ENCODE results near the gene NCOA1.
A peak's percentile ranks its signal among the peaks of the same experiment; 100 is the strongest.

The NCOA1 gene

GRCh38 chr2:24505534-24506275 lies 14.7 kb downstream of the NCOA1 start:
- H4K20me1 ChIP-seq (ENCODE audit: insufficient read depth, low read length) = no peaks in the 10 kb centered on the region
- no peak for TF ChIP-seq EZH2 (IDR thresholded peaks at IDR 0.05; ENCODE audit: borderline replicate concordance, low read length)
- TF ChIP-seq, protein P1, sequence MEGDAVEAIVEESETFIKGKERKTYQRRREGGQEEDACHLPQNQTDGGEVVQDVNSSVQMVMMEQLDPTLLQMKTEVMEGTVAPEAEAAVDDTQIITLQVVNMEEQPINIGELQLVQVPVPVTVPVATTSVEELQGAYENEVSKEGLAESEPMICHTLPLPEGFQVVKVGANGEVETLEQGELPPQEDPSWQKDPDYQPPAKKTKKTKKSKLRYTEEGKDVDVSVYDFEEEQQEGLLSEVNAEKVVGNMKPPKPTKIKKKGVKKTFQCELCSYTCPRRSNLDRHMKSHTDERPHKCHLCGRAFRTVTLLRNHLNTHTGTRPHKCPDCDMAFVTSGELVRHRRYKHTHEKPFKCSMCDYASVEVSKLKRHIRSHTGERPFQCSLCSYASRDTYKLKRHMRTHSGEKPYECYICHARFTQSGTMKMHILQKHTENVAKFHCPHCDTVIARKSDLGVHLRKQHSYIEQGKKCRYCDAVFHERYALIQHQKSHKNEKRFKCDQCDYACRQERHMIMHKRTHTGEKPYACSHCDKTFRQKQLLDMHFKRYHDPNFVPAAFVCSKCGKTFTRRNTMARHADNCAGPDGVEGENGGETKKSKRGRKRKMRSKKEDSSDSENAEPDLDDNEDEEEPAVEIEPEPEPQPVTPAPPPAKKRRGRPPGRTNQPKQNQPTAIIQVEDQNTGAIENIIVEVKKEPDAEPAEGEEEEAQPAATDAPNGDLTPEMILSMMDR (IDR thresholded peaks at IDR 0.05; ENCODE audit: low read length) = no peak
- no peaks in the 10 kb centered on the region for H3K9me3 ChIP-seq (ENCODE audit: low read length)
- H3K27me3 ChIP-seq (ENCODE audit: insufficient read depth, low read length) = no peaks in the 10 kb centered on the region
- no peaks in the 10 kb centered on the region for H3K36me3 ChIP-seq (ENCODE audit: insufficient read depth, low read length)
- H2AFZ ChIP-seq (ENCODE audit: low read length) = no peak overlapping the region
- H3K4me3 ChIP-seq (ENCODE audit: low read depth, low read length, poor library complexity, severe bottlenecking) = no peak overlapping the region
- peaks cover 11% of the 10 kb centered on the region for H3K4me1 ChIP-seq (ENCODE audit: insufficient read depth, low read length, severe bottlenecking)
- no peak overlapping the region for H3K9ac ChIP-seq (ENCODE audit: low read length)
- no peaks in the 10 kb centered on the region for H3K9me2 ChIP-seq (ENCODE audit: low read depth, low read length)
- no peaks in the 10 kb centered on the region for H3F3A ChIP-seq (ENCODE audit: insufficient read depth, low read length)
- no peak overlapping the region for H3K4me2 ChIP-seq (ENCODE audit: low read length)
- H3K27ac ChIP-seq (ENCODE audit: low read depth, low read length, poor library complexity, severe bottlenecking) = no peak overlapping the region
- peaks cover 40% of the 10 kb centered on the region for H3K79me2 ChIP-seq (ENCODE audit: insufficient read depth, low read length)

- H3K36me3 ChIP-seq (ENCODE audit: insufficient read depth, low read length) = no peaks in the 10 kb centered on the region
- H3K27ac ChIP-seq (ENCODE audit: low read depth, low read length, poor library complexity, severe bottlenecking) = no peak overlapping the region
- no peaks in the 10 kb centered on the region for H3K9me3 ChIP-seq (ENCODE audit: low read length)
- H3K79me2 ChIP-seq (ENCODE audit: insufficient read depth, low read length) = peaks cover 35% of the 10 kb centered on the region
- H3K4me3 ChIP-seq (ENCODE audit: low read depth, low read length, poor library complexity, severe bottlenecking) = no peak overlapping the region
- no peak overlapping the region for H3K9ac ChIP-seq (ENCODE audit: low read length)
- H3K27me3 ChIP-seq (ENCODE audit: insufficient read depth, low read length) = no peaks in the 10 kb centered on the region
- no peaks in the 10 kb centered on the region for H4K20me1 ChIP-seq (ENCODE audit: insufficient read depth, low read length)
- H3K9me2 ChIP-seq (ENCODE audit: low read depth, low read length) = no peaks in the 10 kb centered on the region
- H2AFZ ChIP-seq (ENCODE audit: low read length) = no peak overlapping the region
- peaks cover 20% of the 10 kb centered on the region for H3K4me1 ChIP-seq (ENCODE audit: insufficient read depth, low read length, severe bottlenecking)
- TF ChIP-seq EZH2 (IDR thresholded peaks at IDR 0.05; ENCODE audit: borderline replicate concordance, low read length) = no peak
- TF ChIP-seq, protein P1 (IDR thresholded peaks at IDR 0.05; ENCODE audit: low read length) = no peak
- H3K4me2 ChIP-seq (ENCODE audit: low read length) = no peak overlapping the region
- no peaks in the 10 kb centered on the region for H3F3A ChIP-seq (ENCODE audit: insufficient read depth, low read length)
Measured at GRCh38 chr2:24507549-24507948, 16.5 kb downstream of the NCOA1 start.

- TF ChIP-seq EZH2 (IDR thresholded peaks at IDR 0.05; ENCODE audit: borderline replicate concordance, low read length) = no peak
- TF ChIP-seq, protein P1 (IDR thresholded peaks at IDR 0.05; ENCODE audit: low read length) = no peak
- H3K4me3 ChIP-seq (ENCODE audit: low read depth, low read length, poor library complexity, severe bottlenecking) = no peak overlapping the region
- no peaks in the 10 kb centered on the region for H3K27me3 ChIP-seq (ENCODE audit: insufficient read depth, low read length)
- no peaks in the 10 kb centered on the region for H3K36me3 ChIP-seq (ENCODE audit: insufficient read depth, low read length)
- H4K20me1 ChIP-seq (ENCODE audit: insufficient read depth, low read length) = no peaks in the 10 kb centered on the region
- peaks cover 30% of the 10 kb centered on the region for H3K79me2 ChIP-seq (ENCODE audit: insufficient read depth, low read length)
- H3K9me2 ChIP-seq (ENCODE audit: low read depth, low read length) = no peaks in the 10 kb centered on the region
- H3K4me1 ChIP-seq (ENCODE audit: insufficient read depth, low read length, severe bottlenecking) = peaks cover 22% of the 10 kb centered on the region
- no peaks in the 10 kb centered on the region for H3F3A ChIP-seq (ENCODE audit: insufficient read depth, low read length)
- no peak overlapping the region for H3K9ac ChIP-seq (ENCODE audit: low read length)
- no peak overlapping the region for H3K4me2 ChIP-seq (ENCODE audit: low read length)
- peak overlapping the region; percentile 5 for H3K27ac ChIP-seq (ENCODE audit: low read depth, low read length, poor library complexity, severe bottlenecking)
- no peak overlapping the region for H2AFZ ChIP-seq (ENCODE audit: low read length)
- no peaks in the 10 kb centered on the region for H3K9me3 ChIP-seq (ENCODE audit: low read length)
Measured at GRCh38 chr2:24508878-24509277, 17.8 kb downstream of the NCOA1 start.
